ENCODE results near the gene RSBN1.
"Not testable (repeated sequence)": the region's sequence is repeated elsewhere in the genome, so short reads cannot be mapped to it uniquely, and the experiment has no call there.

RSBN1 gene

DNA sequence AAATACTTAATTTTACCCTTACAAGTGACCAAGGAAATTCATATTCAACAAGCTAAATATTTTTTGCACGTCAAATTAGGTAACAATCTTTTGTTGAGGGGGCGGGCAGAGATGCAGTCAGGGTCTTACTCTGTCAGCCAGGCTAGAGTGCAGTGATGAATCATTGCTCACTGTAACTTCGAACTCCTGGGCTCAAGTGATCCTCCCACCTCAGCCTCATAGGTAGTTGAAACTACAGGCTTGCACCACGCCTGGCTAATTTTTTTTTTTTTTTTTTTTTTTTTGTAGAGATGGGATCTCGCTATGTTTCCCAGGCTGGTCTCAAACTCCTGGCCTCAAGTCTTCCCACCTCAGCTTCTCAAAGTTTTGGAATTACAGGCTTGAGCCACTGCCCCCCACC is 79.5 kb downstream of the RSBN1 start:
- H3K4me3 ChIP-seq (replicated peaks; ENCODE audit: low read depth, low read length): no peak overlapping the region
- DNase-seq (ENCODE audit: extremely low read depth, low read depth): no peak
- TF ChIP-seq, protein P1, sequence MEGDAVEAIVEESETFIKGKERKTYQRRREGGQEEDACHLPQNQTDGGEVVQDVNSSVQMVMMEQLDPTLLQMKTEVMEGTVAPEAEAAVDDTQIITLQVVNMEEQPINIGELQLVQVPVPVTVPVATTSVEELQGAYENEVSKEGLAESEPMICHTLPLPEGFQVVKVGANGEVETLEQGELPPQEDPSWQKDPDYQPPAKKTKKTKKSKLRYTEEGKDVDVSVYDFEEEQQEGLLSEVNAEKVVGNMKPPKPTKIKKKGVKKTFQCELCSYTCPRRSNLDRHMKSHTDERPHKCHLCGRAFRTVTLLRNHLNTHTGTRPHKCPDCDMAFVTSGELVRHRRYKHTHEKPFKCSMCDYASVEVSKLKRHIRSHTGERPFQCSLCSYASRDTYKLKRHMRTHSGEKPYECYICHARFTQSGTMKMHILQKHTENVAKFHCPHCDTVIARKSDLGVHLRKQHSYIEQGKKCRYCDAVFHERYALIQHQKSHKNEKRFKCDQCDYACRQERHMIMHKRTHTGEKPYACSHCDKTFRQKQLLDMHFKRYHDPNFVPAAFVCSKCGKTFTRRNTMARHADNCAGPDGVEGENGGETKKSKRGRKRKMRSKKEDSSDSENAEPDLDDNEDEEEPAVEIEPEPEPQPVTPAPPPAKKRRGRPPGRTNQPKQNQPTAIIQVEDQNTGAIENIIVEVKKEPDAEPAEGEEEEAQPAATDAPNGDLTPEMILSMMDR (IDR thresholded peaks at IDR 0.05; ENCODE audit: low read depth, low read length, missing control alignments): no peak

DNA sequence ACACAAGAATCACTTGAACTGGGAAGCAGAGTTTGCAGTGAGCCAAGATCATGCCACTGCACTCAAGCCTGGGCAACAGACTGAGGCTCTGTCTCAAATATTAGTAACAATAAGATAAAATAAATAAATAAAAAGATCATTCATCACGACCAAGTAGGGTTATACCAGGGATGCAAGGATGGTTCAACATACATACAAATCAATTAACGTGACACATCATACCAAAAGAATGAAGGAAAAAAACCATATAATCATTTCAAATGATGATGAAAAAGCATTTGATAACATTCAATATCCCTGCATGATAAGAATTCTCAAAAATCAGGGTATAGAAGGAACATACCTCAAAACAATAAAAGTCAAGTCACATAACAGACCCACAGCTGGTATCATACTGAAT is 91.3 kb downstream of the RSBN1 start:
- TF ChIP-seq, protein P1 (IDR thresholded peaks at IDR 0.05; ENCODE audit: low read depth, low read length, missing control alignments): no peak

DNA sequence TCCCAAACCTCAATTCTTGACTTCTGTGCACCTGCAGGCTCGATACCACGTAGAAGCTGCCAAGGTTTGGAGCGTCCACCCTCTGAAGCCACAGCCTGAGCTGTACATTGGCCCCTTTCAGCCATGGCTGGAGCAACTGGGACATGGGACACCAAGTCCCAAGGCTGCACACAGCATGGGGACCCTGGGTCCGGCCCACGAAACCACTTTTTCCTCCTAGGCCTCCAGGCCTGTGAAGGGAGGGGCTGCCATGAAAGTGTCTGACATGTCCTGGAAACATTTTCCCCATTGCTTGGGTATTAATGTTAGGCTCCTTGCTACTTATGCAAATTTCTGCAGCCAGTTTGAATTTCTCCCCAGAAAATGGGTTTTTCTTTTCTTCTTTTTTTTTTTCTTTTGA is 93.7 kb downstream of the RSBN1 start:
- not testable (repeated sequence) for DNase-seq (ENCODE audit: extremely low read depth, low read depth); H3K4me3 ChIP-seq (replicated peaks; ENCODE audit: low read depth, low read length)

More for the DNA sequence above, 91.3 kb downstream of the RSBN1 start:
- no peak for DNase-seq (ENCODE audit: extremely low read depth, low read depth)
- H3K4me3 ChIP-seq (replicated peaks; ENCODE audit: low read depth, low read length): no peak overlapping the region

DNA sequence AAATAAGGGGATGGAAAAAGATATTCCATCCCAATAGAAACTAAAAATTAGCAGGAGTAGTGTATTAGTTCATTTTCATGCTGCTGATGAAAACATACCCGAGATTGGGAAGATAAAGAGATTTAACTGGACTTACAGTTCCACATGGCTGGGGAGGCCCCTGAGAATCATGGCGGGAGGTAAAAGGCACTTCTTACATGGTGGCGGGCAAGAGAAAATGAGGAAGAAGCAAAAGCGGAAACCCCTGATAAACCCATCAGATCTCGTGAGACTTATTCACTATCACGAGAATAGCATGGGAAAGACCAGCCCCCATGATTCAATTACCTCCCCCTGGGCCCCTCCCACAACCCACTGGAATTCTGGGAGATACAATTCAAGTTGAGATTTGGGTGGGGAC is 94.8 kb downstream of the RSBN1 start:
- H3K4me3 ChIP-seq (replicated peaks; ENCODE audit: low read depth, low read length); DNase-seq (ENCODE audit: extremely low read depth, low read depth): not testable (repeated sequence)

DNA sequence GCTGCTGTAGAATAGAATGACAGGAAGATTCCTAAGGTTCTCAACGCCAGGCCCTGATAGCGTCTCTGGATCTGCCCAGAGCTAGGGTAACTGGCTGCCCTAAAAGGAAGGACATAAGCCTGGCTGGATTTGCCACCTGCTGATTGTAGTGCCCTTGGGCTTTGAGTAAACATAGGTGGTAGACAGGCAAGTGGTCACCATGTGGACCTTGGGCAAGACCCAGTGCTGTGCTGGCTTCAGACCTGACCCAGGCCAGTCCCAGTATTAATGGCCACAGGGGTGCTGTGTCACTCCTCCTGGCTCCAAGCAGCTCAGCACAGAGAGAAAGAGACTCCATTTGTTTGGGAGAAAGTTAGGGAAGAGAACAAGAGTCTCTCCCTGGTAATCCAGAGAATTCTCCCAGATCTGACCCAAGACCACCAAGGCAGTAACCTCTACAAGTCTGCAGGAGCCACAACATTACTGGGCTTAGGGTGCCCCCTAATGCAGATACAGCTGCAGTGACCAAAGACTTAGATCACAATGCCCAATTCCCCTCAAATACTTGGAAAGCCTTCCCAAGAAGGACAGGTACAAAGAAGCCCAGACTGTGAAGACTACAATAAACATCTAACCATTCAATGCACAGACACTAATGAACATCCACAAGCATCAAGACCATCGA is 97.5 kb downstream of the RSBN1 start:
- DNase-seq (ENCODE audit: extremely low read depth, low read depth): no peak
- TF ChIP-seq, protein P1 (IDR thresholded peaks at IDR 0.05; ENCODE audit: low read depth, low read length, missing control alignments): no peak
- H3K4me3 ChIP-seq (replicated peaks; ENCODE audit: low read depth, low read length): no peak overlapping the region
